ENCODE data around the gene SEMA6D.

Gene SEMA6D

DNA sequence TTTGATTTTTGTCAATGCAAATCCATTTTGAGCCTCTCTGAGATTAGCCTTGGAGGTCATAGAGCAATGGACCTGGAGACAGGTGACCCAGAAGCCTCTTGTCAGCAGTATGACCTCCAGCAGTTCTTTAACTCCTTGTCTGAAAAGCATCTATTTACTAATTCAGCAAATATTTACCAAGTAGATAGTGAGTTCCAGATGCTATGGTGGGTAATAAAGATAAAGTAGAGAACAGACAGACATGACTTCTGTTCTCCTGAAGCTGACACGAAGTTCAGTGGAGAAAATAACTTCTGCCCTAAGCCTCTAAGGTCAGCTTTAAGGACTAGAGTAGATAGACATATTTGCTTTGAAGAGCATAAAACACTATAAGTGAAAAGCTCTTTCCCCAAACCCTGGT lies 26.6 kb downstream of the SEMA6D start:
- Histone ChIP-seq H3K36me3 (ENCODE audit: insufficient read depth, low read length) (no peaks in the 10 kb centered on the region), H3K27ac (ENCODE audit: low read length) (no peak overlapping the region), H3K79me2 (ENCODE audit: insufficient read depth, low read length) (no peaks in the 10 kb centered on the region), H2AFZ (ENCODE audit: low read depth, low read length) (no peak overlapping the region), H4K20me1 (ENCODE audit: insufficient read depth, low read length) (no peaks in the 10 kb centered on the region), H3K9ac (ENCODE audit: low read depth, low read length) (no peak overlapping the region), H3K9me3 (ENCODE audit: insufficient read depth, low read length, severe bottlenecking) (no peaks in the 10 kb centered on the region), H3K27me3 (ENCODE audit: insufficient read depth, low read length, poor library complexity) (no peaks in the 10 kb centered on the region), H3K4me3 (ENCODE audit: low read depth in 1 of 2, low read length in 2 of 2) (no peak overlapping the region), H3K4me2 (ENCODE audit: insufficient read depth, low read length) (no peak overlapping the region), H3K4me1 (ENCODE audit: insufficient read depth, low read length) (no peaks in the 10 kb centered on the region)
- ATAC-seq (ENCODE audit: insufficient read depth, low read depth) = no peak
- no peak for DNase-seq
- no peak for TF ChIP-seq EZH2 (IDR thresholded peaks at IDR 0.05; ENCODE audit: borderline replicate concordance, low read depth, low read length, severe bottlenecking)
- TF ChIP-seq, protein P1, sequence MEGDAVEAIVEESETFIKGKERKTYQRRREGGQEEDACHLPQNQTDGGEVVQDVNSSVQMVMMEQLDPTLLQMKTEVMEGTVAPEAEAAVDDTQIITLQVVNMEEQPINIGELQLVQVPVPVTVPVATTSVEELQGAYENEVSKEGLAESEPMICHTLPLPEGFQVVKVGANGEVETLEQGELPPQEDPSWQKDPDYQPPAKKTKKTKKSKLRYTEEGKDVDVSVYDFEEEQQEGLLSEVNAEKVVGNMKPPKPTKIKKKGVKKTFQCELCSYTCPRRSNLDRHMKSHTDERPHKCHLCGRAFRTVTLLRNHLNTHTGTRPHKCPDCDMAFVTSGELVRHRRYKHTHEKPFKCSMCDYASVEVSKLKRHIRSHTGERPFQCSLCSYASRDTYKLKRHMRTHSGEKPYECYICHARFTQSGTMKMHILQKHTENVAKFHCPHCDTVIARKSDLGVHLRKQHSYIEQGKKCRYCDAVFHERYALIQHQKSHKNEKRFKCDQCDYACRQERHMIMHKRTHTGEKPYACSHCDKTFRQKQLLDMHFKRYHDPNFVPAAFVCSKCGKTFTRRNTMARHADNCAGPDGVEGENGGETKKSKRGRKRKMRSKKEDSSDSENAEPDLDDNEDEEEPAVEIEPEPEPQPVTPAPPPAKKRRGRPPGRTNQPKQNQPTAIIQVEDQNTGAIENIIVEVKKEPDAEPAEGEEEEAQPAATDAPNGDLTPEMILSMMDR (IDR thresholded peaks at IDR 0.05; ENCODE audit: borderline replicate concordance, extremely low read depth, low read length, poor library complexity, severe bottlenecking) = no peak

DNA sequence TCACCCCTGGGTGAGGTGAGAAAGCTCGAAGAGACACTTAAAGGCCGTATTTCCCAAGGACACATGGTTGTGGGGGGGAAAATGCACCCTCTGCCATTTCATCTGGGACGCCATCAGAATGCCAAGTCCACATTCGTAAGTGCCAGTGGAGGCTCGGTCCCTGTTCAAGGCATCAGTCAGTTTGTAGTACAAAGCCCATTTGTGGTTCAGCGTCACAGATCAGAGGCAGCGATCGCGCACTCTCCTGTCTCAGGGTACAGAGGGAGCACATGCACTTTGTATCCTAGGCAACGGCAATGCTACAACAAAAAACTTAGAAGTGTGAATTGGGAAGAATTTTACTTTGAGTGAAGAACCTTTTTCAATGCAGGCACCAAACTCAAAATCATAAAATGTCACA lies 27.2 kb downstream of the SEMA6D start:
- Histone ChIP-seq H3K79me2 (ENCODE audit: insufficient read depth, low read length) (no peaks in the 10 kb centered on the region), H2AFZ (ENCODE audit: low read depth, low read length) (no peak overlapping the region), H3K36me3 (ENCODE audit: insufficient read depth, low read length) (no peaks in the 10 kb centered on the region), H3K4me3 (ENCODE audit: low read depth in 1 of 2, low read length in 2 of 2) (no peak overlapping the region), H3K27ac (ENCODE audit: low read length) (no peak overlapping the region), H3K27me3 (ENCODE audit: insufficient read depth, low read length, poor library complexity) (no peaks in the 10 kb centered on the region), H4K20me1 (ENCODE audit: insufficient read depth, low read length) (no peaks in the 10 kb centered on the region), H3K9me3 (ENCODE audit: insufficient read depth, low read length, severe bottlenecking) (no peaks in the 10 kb centered on the region), H3K4me1 (ENCODE audit: insufficient read depth, low read length) (no peaks in the 10 kb centered on the region), H3K4me2 (ENCODE audit: insufficient read depth, low read length) (no peak overlapping the region), H3K9ac (ENCODE audit: low read depth, low read length) (no peak overlapping the region)
- ATAC-seq (ENCODE audit: insufficient read depth, low read depth) (no peak), DNase-seq (no peak)
- TF ChIP-seq, protein P1 (IDR thresholded peaks at IDR 0.05; ENCODE audit: borderline replicate concordance, extremely low read depth, low read length, poor library complexity, severe bottlenecking) = no peak
- no peak for TF ChIP-seq EZH2 (IDR thresholded peaks at IDR 0.05; ENCODE audit: borderline replicate concordance, low read depth, low read length, severe bottlenecking)

DNA sequence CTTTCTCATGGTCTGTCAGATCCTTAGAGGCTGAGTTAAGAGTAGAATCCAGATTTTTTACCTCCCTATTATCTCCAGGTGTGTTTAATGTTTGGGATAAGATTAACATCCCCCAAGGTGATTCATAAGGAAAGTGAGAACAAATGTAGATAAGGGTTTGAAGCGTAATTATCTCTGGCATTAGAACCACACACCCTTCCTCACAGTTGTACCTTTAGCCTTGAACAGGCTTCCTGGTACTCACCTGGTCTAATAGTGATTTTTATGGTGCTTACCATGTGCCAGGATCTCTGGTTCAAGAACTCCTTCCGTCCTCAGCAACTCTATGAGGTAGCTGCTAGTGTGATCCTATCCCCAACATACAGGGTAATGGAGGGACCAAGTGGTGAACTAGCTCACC lies 27.7 kb downstream of the SEMA6D start:
- no peak overlapping the region for H2AFZ ChIP-seq (ENCODE audit: low read depth, low read length)
- TF ChIP-seq EZH2 (IDR thresholded peaks at IDR 0.05; ENCODE audit: borderline replicate concordance, low read depth, low read length, severe bottlenecking) = no peak
- TF ChIP-seq, protein P1 (IDR thresholded peaks at IDR 0.05; ENCODE audit: borderline replicate concordance, extremely low read depth, low read length, poor library complexity, severe bottlenecking) = no peak
- no peaks in the 10 kb centered on the region for H3K36me3 ChIP-seq (ENCODE audit: insufficient read depth, low read length)
- no peak for DNase-seq
- no peaks in the 10 kb centered on the region for H3K79me2 ChIP-seq (ENCODE audit: insufficient read depth, low read length)
- H3K27me3 ChIP-seq (ENCODE audit: insufficient read depth, low read length, poor library complexity) = no peaks in the 10 kb centered on the region
- no peak overlapping the region for H3K9ac ChIP-seq (ENCODE audit: low read depth, low read length)
- ATAC-seq (ENCODE audit: insufficient read depth, low read depth) = no peak
- no peak overlapping the region for H3K27ac ChIP-seq (ENCODE audit: low read length)
- no peaks in the 10 kb centered on the region for H3K4me1 ChIP-seq (ENCODE audit: insufficient read depth, low read length)
- no peak overlapping the region for H3K4me2 ChIP-seq (ENCODE audit: insufficient read depth, low read length)
- no peaks in the 10 kb centered on the region for H3K9me3 ChIP-seq (ENCODE audit: insufficient read depth, low read length, severe bottlenecking)
- H3K4me3 ChIP-seq (ENCODE audit: low read depth in 1 of 2, low read length in 2 of 2) = no peak overlapping the region
- no peaks in the 10 kb centered on the region for H4K20me1 ChIP-seq (ENCODE audit: insufficient read depth, low read length)

DNA sequence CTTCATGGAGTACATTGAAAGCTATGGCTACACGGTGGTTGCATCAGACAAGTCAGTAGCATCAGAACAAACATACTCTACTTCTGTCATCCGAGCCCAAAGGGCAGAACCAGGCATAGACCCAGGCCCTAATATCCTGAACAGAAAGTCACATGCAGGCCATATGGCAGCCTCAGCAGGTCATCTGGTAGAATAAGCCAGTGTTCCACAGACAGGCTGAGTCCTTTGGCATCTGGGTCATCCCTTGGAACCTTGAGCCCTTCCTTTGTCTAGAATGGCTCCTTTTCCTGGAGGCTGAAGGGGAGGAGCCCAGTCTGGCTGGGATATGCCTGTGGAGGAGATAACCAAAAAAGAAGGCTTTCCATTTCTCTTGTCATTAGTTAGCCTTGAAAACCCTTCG lies 29.2 kb downstream of the SEMA6D start:
- ATAC-seq (ENCODE audit: insufficient read depth, low read depth) (no peak), DNase-seq (no peak)
- no peaks in the 10 kb centered on the region for H3K9me3 ChIP-seq (ENCODE audit: insufficient read depth, low read length, severe bottlenecking)
- H3K27ac ChIP-seq (ENCODE audit: low read length) = no peak overlapping the region
- H3K9ac ChIP-seq (ENCODE audit: low read depth, low read length) = no peak overlapping the region
- H3K4me2 ChIP-seq (ENCODE audit: insufficient read depth, low read length) = no peak overlapping the region
- H3K4me3 ChIP-seq (ENCODE audit: low read depth in 1 of 2, low read length in 2 of 2) = no peak overlapping the region
- H4K20me1 ChIP-seq (ENCODE audit: insufficient read depth, low read length) = no peaks in the 10 kb centered on the region
- no peak for TF ChIP-seq EZH2 (IDR thresholded peaks at IDR 0.05; ENCODE audit: borderline replicate concordance, low read depth, low read length, severe bottlenecking)
- TF ChIP-seq, protein P1 (IDR thresholded peaks at IDR 0.05; ENCODE audit: borderline replicate concordance, extremely low read depth, low read length, poor library complexity, severe bottlenecking) = no peak
- no peaks in the 10 kb centered on the region for H3K79me2 ChIP-seq (ENCODE audit: insufficient read depth, low read length)
- H3K4me1 ChIP-seq (ENCODE audit: insufficient read depth, low read length) = no peaks in the 10 kb centered on the region
- H3K27me3 ChIP-seq (ENCODE audit: insufficient read depth, low read length, poor library complexity) = no peaks in the 10 kb centered on the region
- no peaks in the 10 kb centered on the region for H3K36me3 ChIP-seq (ENCODE audit: insufficient read depth, low read length)
- no peak overlapping the region for H2AFZ ChIP-seq (ENCODE audit: low read depth, low read length)

Data from DND-41 (cell line).